Right atrium auricular region (tissue), 2 donors: ENCODE measurements around the gene FAM185A. TPM values are rescaled to one million over a fixed set of nuclear protein-coding genes. Genes with fewer than 3 reads are reported as not detected.
A peak's percentile ranks its signal among the peaks of the same experiment; 100 is the strongest.
"Not testable (repeated sequence)": the region's sequence is repeated elsewhere in the genome, so short reads cannot be mapped to it uniquely, and the experiment has no call there.

Source experiments
- DNase-seq: peaks from one replicate; pipeline ENCODE4 v3.0.0-alpha.2; 2019; ENCODE audit warnings: low spot score
- H3K27ac ChIP-seq, 2 donors: fragments of 200-600 bp; sonication (generic); 1 replicate in 1 of 2; 2 replicates in 1 of 2; pipeline ENCODE4 v1.5.1; 2016 to 2019
- H3K27me3 ChIP-seq, 2 donors: fragments of 200-600 bp; sonication (generic); one replicate each; pipeline versions ENCODE4 v1.5.1 to v1.6.0; 2017 to 2019
- H3K36me3 ChIP-seq: fragments of 200-600 bp; sonication (generic); one replicate; pipeline ENCODE4 v1.5.1; 2016
- H3K4me1 ChIP-seq, 2 donors: fragments of 200-600 bp; sonication (generic); one replicate each; pipeline versions ENCODE4 v1.5.1 to v1.6.0; 2017 to 2019
- H3K4me3 ChIP-seq, 2 donors: fragments of 200-600 bp; sonication (generic); 1 replicate in 1 of 2; 2 replicates in 1 of 2; pipeline ENCODE4 v1.5.1; 2017 to 2019; ENCODE audit warnings: mild to moderate bottlenecking in 1 of 2, moderate library complexity in 1 of 2
- H3K9me3 ChIP-seq, 2 donors: fragments of 200-600 bp; sonication (generic); one replicate each; pipeline ENCODE4 v1.5.1; 2019
- total RNA-seq, 2 donors: library from RNA; depleted of rRNA; stranded (reverse); fragments of >200 nt; gene quantifications; one replicate each; pipeline ENCODE4 v1.1.0, GENCODE V29; 2016

The FAM185A gene
- total RNA-seq = 1 to 10 TPM; 4.6 to 9.6 TPM

DNA sequence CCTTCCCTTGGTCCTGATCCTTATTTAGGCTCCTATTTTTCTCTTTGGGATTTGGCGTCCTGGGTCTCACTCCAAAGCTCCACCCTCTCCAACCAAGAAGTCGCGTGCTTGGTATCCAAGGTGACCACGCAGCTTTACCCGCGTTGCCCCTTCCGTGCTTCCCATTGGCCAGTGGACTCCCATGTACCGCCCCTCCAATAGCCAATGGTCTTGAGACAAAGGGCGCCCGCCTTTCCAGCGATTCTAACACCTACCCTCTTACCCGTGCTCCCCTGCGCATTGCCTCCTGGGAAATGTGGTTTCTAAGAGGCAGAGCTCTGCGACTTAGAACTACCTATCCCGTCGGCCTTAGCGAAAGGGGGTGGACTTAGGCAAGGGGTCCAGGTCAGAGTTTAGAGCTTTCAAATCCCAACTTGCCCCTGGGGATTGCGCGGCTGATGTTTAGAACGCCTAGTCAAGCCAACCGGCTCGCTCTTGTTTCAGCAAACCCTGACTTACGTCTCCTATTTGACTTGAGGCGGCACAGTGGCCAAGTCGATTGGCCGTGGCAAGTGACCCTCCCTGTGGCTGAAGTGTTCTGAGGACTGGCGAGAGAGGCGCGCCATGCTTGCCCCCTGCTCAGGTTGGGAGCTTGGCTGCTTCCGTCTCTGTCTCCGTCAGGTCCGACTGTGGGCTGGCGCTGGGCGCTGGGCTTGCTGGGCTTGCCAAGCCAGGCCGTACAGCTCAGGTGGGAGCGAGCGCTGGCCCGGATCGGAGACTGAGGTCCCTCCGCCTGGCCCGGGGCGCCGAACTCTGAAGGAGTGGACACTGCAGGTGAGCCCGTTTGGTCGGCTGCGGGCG lies at the start of gene FAM185A:
TSS of gene FAM185A (plus strand) at position 395 of the 840 bp plus-strand sequence. CDS start at position 604, 209 bp downstream.
- Histone ChIP-seq H3K27ac (peak within 1 kb of the TSS; percentile 71 to 72), H3K4me1 (peaks cover 0 to 11% of the 10 kb centered on the region in 2 donors), H3K4me3 (peak within 1 kb of the TSS; percentile 64 to 68)
- not testable (repeated sequence) for H3K36me3 ChIP-seq, H3K27me3 ChIP-seq, H3K9me3 ChIP-seq
- DNase-seq = peak; percentile 99

DNA sequence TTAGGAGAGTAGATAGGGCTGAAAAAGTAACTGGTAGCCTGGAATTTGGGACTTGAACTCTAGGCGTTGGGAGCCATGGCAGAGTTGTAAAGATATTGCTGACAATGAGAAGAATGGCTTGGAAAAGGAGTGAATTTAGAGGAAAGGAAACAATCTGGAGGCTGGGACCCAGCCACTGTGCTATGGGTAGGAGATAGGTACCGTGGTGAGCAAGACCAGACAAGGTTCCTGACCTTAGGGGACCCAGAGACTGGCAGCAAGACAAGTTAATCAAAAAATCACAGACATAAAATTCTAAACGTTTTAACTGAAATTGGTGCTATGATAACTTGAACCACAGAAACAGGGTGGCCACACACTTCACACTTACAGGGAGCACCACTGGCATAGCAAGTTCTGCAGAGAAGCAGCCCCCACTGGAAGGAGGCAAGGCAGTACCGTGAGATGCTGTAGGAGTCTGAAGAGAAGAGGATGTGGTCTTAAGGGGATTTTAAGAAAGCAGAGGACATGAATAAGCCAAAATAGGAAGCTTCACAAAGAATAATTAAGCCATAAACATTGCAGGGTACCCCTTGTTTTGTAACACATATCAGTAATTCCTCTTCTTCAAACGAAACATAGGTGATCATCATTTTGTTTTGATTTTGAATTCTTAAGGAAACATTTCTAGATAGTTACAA lies 35.6 kb upstream of the FAM185A start:
- H3K27me3 ChIP-seq, H3K36me3 ChIP-seq, DNase-seq, H3K4me1 ChIP-seq, H3K27ac ChIP-seq, H3K9me3 ChIP-seq, H3K4me3 ChIP-seq: not testable (repeated sequence)

- H3K36me3 ChIP-seq, H3K27ac ChIP-seq, H3K4me3 ChIP-seq, H3K9me3 ChIP-seq, H3K27me3 ChIP-seq, DNase-seq, H3K4me1 ChIP-seq: not testable (repeated sequence)
Measured at GRCh38 chr7:102713691-102714080, 35.1 kb upstream of the FAM185A start.

DNA sequence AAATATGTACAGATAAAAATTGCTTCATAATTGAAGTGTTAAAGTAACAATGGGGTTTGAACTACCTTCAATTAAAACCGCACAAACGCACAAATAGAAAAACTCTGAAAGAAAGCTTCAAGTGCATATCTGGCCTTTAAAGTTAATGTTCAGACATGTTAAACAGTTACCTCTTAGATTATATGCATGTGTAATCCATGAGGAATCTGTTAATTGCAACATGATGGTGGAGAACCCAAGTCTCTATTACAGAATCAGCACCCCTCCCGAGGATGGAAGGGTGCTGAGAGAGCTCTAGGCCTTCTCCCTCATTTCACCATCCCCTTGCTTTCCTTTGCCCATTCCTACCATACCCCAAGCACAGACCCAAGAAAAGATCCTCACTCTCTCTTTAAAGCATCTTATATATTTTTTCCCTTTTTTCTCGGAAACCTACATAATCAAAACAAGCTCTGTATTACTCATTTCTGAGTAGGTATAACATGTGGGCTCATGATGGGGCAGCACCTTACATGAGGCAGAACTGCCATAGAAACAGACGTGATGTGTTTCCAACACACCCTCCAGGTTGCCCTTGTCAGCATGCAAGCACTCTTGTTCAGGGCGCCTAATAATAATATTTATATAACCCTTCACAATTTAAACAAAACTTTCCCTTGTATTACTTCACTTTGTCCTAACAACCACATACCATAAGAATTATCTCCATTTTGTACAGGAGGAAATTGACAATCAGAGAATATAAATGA lies 33.9 kb upstream of the FAM185A start:
- H3K36me3 ChIP-seq, H3K9me3 ChIP-seq, H3K27me3 ChIP-seq, H3K4me1 ChIP-seq, DNase-seq, H3K27ac ChIP-seq, H3K4me3 ChIP-seq: not testable (repeated sequence)

- H3K27ac ChIP-seq, H3K9me3 ChIP-seq, H3K27me3 ChIP-seq, DNase-seq, H3K4me1 ChIP-seq, H3K36me3 ChIP-seq, H3K4me3 ChIP-seq: not testable (repeated sequence)
Measured at GRCh38 chr7:102715718-102716117, 33.1 kb upstream of the FAM185A start.

- H3K27ac ChIP-seq, H3K27me3 ChIP-seq, H3K4me1 ChIP-seq, H3K36me3 ChIP-seq, H3K9me3 ChIP-seq, DNase-seq, H3K4me3 ChIP-seq: not testable (repeated sequence)
Measured at GRCh38 chr7:102718491-102718890, 30.3 kb upstream of the FAM185A start.

DNA sequence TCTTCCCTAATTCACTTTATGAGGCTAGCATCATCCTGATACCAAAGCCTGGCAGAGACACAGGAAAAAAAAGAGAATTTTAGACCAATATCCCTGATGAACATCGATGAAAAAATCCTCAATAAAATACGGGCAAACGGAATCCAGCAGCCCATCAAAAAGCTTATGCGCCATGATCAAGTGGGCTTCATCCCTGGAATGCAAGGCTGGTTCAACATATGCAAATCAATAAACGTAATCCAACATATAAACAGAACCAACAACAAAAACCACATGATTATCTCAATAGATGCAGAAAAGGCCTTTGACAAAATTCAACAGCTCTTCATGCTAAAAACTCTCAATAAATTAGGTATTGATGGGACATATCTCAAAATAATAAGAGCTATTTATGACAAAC lies 22.6 kb upstream of the FAM185A start:
- not testable (repeated sequence) for DNase-seq, H3K27me3 ChIP-seq, H3K4me3 ChIP-seq, H3K27ac ChIP-seq, H3K4me1 ChIP-seq, H3K9me3 ChIP-seq, H3K36me3 ChIP-seq

DNA sequence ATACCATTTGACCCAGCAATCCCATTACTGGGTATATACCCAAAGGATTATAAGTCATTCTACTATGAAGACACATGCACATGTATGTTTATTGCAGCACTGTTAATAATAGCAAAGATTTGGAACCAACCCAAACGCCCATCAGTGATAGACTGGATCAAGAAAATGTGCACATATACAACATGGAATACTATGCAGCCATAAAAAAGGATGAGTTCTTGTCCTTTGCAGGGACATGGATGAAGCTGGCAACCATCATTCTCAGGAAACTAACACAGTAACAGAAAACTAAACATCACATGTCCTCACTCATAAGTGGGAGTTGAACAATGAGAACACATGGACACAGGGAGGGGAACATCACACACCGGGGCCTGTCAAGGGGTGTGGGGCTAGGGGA lies 19.1 kb upstream of the FAM185A start:
- H3K4me1 ChIP-seq, DNase-seq, H3K27me3 ChIP-seq, H3K36me3 ChIP-seq, H3K27ac ChIP-seq, H3K9me3 ChIP-seq, H3K4me3 ChIP-seq: not testable (repeated sequence)

- not testable (repeated sequence) for DNase-seq, H3K36me3 ChIP-seq, H3K27me3 ChIP-seq, H3K9me3 ChIP-seq, H3K4me3 ChIP-seq, H3K27ac ChIP-seq, H3K4me1 ChIP-seq
Measured at GRCh38 chr7:102730431-102730830, 18.4 kb upstream of the FAM185A start.

GRCh38 chr7:102742002-102742771 lies 6.6 kb upstream of the FAM185A start:
- DNase-seq, H3K9me3 ChIP-seq, H3K36me3 ChIP-seq, H3K4me3 ChIP-seq, H3K4me1 ChIP-seq, H3K27ac ChIP-seq, H3K27me3 ChIP-seq: not testable (repeated sequence)

DNA sequence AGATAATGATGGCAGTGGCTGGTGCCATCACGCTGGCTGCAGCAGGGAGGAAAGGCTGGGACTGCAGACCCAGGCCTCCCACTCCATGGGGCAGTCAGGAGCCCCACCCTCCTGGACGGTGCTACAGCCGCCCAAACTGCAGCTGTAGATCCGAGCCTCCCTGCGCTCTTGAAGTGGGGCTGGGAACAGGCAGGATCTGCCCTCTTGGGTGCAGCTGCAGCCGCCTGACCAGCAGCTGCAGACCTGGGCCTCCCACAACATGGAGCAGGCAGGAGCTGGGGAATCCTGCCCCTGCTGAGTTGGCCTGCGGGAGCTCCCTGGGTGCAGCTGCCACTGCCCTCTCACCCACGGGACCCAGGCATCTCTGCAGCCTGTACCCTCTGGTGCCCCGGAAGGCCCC lies 4.9 kb upstream of the FAM185A start:
- not testable (repeated sequence) for H3K4me3 ChIP-seq, H3K27ac ChIP-seq, H3K9me3 ChIP-seq, H3K4me1 ChIP-seq, H3K27me3 ChIP-seq, DNase-seq, H3K36me3 ChIP-seq
